ENCODE data around the gene OTUD7B. TPM values are rescaled to one million over a fixed set of nuclear protein-coding genes. Genes with fewer than 3 reads are reported as not detected.
A peak's percentile ranks its signal among the peaks of the same experiment; 100 is the strongest.

OTUD7B gene
- total RNA-seq, 6 experiments from 2014 or later: 26.2 to 29.6 (median 28.7) TPM

DNA sequence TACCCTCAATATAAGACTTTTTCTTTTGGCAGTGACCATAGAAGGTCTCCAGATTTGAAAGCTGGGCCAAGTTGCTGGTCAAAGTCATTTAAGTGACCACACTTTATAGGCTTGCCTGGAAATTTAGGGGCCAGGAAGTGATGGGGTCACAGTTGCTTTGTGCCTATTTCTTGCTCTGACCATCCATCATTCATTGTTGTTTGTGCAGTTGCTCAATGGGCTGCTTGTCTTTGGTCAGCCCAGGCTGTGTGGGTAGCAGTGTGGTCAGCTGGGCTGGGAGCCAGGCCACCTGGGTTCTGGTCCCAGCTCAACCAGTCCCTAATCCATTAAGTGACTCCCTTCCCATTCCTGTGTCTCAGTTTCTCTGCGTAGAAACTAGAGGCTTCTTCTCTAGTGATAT lies 2.1 kb upstream of the OTUD7B start:
- no peaks in the 10 kb centered on the region for H3K9me3 Mint-ChIP-seq
- H3K4me1 Mint-ChIP-seq (ENCODE audit: low read depth): peaks cover 28% of the 10 kb centered on the region
- H3K27me3 Mint-ChIP-seq (ENCODE audit: insufficient read depth): no peaks in the 10 kb centered on the region
- H3K4me3 Mint-ChIP-seq: no peak overlapping the region
- DNase-seq: no peak
- H3K27ac Mint-ChIP-seq: no peak overlapping the region
- TF ChIP-seq, protein P1, sequence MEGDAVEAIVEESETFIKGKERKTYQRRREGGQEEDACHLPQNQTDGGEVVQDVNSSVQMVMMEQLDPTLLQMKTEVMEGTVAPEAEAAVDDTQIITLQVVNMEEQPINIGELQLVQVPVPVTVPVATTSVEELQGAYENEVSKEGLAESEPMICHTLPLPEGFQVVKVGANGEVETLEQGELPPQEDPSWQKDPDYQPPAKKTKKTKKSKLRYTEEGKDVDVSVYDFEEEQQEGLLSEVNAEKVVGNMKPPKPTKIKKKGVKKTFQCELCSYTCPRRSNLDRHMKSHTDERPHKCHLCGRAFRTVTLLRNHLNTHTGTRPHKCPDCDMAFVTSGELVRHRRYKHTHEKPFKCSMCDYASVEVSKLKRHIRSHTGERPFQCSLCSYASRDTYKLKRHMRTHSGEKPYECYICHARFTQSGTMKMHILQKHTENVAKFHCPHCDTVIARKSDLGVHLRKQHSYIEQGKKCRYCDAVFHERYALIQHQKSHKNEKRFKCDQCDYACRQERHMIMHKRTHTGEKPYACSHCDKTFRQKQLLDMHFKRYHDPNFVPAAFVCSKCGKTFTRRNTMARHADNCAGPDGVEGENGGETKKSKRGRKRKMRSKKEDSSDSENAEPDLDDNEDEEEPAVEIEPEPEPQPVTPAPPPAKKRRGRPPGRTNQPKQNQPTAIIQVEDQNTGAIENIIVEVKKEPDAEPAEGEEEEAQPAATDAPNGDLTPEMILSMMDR (IDR thresholded peaks at IDR 0.05): no peak
- peaks cover 5% of the 10 kb centered on the region for H3K36me3 Mint-ChIP-seq (ENCODE audit: low read depth)

DNA sequence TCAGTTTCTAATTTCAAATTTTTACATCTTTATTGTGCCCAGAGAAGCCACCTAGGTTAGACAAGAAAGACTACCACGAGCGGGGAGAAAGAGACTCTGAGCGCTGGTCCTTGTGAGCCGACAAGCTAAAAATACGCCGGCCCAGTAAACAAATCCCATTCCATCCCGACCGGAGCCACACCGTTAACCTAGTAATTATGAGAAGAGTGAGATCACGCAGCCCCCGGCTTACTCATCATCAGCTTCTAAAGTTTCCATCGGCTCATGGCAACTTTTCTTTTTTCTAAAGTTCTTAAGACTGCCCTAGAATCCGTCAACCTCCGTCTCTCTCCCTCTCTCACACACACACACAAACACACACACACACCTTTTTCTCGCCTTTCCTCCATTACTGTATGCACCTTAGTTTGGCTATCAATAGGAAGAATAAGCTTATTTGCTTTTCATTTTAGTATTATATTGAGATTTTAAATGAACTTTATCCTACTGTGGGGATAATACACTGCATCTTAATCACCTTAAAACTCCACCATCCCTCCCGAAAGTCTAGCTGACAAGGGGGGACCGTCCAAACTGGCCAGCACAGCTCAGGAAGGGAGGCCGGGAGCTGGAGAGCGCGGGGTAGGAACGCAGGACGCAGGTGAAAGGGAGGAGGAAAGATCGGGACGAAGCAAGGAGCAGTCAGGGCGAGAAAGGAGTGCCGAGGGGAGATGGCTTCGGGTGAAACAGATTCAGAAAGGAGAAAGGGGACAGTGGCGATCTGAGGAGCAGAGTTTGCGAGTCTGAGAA lies 728 bp downstream of the OTUD7B start:
- Mint-ChIP-seq H3K27me3 (ENCODE audit: insufficient read depth) (no peaks in the 10 kb centered on the region), H3K27ac (peak overlapping the region; percentile 99), H3K36me3 (ENCODE audit: low read depth) (peaks cover 16% of the 10 kb centered on the region), H3K4me3 (peak overlapping the region; percentile 100), H3K4me1 (ENCODE audit: low read depth) (peaks cover 43% of the 10 kb centered on the region), H3K9me3 (no peaks in the 10 kb centered on the region)
- TF ChIP-seq, protein P1 (IDR thresholded peaks at IDR 0.05): no peak
- DNase-seq: peak; percentile 84

DNA sequence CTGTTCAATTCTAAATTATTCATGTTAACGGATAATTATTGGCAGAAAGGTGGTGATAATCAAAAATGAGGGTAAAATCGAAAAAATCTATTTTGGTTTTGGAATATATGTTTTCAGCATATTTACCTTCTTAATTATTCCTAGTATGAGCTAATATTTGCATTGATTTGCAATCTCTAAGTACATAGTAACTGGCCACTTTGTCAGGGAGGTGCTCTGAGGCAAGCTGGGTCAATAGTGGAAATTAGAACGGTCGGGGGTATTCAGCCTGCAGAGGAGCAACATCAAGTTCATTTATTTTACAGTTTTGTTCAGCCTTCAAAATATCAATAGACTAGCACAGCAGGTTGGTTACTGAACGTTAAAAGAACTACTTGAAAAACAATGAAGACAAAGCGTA lies 1.8 kb downstream of the OTUD7B start:
- H3K4me3 Mint-ChIP-seq: peak overlapping the region; percentile 100
- DNase-seq: no peak
- TF ChIP-seq, protein P1 (IDR thresholded peaks at IDR 0.05): no peak

DNA sequence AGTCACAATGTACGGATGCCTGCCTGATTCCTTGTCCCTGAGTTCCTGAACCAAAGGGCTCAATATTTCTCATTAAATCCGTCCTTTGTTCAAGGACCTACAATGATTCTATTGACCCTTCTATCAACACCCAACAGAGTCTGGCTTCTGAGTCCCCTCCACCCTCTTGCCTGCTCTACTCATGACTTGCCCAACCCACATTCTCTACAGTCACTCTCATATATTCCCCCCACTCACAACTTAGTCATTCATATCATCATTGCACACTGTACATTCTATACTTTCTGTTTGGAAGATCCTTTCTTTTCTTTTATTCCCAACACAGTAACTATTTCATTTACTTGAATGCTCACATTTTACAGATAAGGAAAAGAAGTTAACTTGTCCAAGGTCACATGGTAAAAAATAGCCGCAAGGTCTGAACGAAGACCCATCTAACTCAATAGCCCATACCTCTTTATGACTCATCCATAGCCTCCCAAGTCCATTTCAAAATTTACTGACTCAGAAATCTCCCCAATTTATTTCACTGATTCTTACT lies 3.6 kb downstream of the OTUD7B start:
- Mint-ChIP-seq H3K9me3 (no peaks in the 10 kb centered on the region), H3K27ac (peak overlapping the region; percentile 99), H3K36me3 (ENCODE audit: low read depth) (peaks cover 33% of the 10 kb centered on the region), H3K27me3 (ENCODE audit: insufficient read depth) (no peaks in the 10 kb centered on the region; the same call in 1 of the 2 replicates), H3K4me3 (peak overlapping the region; percentile 100), H3K4me1 (ENCODE audit: low read depth) (peaks cover 71% of the 10 kb centered on the region)
- TF ChIP-seq, protein P1 (IDR thresholded peaks at IDR 0.05): no peak
- peak; percentile 12 for DNase-seq

More for the DNA sequence above, 1.8 kb downstream of the OTUD7B start:
- H3K9me3 Mint-ChIP-seq: no peaks in the 10 kb centered on the region
- H3K27ac Mint-ChIP-seq: peak overlapping the region; percentile 99
- H3K36me3 Mint-ChIP-seq (ENCODE audit: low read depth): peaks cover 26% of the 10 kb centered on the region
- peaks cover 54% of the 10 kb centered on the region for H3K4me1 Mint-ChIP-seq (ENCODE audit: low read depth)
- no peaks in the 10 kb centered on the region for H3K27me3 Mint-ChIP-seq (ENCODE audit: insufficient read depth)

DNA sequence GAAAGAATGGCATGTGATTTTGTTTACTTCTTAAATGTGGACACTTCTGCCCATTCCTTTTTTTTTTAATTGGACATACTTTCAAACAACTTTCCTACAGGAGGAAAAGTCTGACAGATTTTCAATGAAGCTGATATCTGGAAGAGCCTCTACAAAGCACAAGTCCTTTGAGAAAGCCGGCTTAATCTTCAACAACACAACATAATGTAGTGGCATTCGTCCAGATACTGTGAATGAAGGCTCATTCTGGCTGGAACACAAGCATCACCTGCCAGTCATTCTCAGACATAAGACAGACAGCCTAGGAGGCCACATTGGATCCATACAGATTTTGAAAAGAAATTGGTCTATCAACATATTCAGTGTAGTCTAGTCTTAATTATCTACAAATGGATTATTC lies 4.9 kb downstream of the OTUD7B start:
- DNase-seq: no peak
- no peaks in the 10 kb centered on the region for H3K9me3 Mint-ChIP-seq
- H3K4me1 Mint-ChIP-seq (ENCODE audit: low read depth): peaks cover 76% of the 10 kb centered on the region
- no peaks in the 10 kb centered on the region; the same call in none of the 2 replicates for H3K27me3 Mint-ChIP-seq (ENCODE audit: insufficient read depth)
- H3K27ac Mint-ChIP-seq: no peak overlapping the region
- H3K4me3 Mint-ChIP-seq: no peak overlapping the region
- TF ChIP-seq, protein P1 (IDR thresholded peaks at IDR 0.05): no peak
- H3K36me3 Mint-ChIP-seq (ENCODE audit: low read depth): peaks cover 33% of the 10 kb centered on the region

Data from HFFc6 (cell line).